ENCODE measurements around the gene CLSTN2. TPM values are rescaled to one million over a fixed set of nuclear protein-coding genes. Genes with fewer than 3 reads are reported as not detected.

Gene CLSTN2
- total RNA-seq, 2 experiments from 2014 or later = not detected

- DNase-seq (no peak), ATAC-seq (no peak)
- POLR2A ChIA-PET = no interaction called here
- Mint-ChIP-seq H3K27ac (no peak overlapping the region), H3K4me3 (no peak overlapping the region), H3K4me1 (ENCODE audit: low read depth) (no peaks in the 10 kb centered on the region), H3K27me3 (ENCODE audit: low read depth) (peaks cover 10% of the 10 kb centered on the region), H3K9me3 (ENCODE audit: insufficient read depth) (no peaks in the 10 kb centered on the region), H3K36me3 (ENCODE audit: low read depth) (no peaks in the 10 kb centered on the region)
- CTCF ChIA-PET = no interaction called here
These were observed 11.0 kb downstream of the CLSTN2 start for GRCh38 chr3:139945942-139946341.

GRCh38 chr3:139948467-139948866, 13.5 kb downstream of the CLSTN2 start:
- Mint-ChIP-seq H3K4me3 (no peak overlapping the region), H3K27ac (no peak overlapping the region), H3K9me3 (ENCODE audit: insufficient read depth) (no peaks in the 10 kb centered on the region), H3K36me3 (ENCODE audit: low read depth) (no peaks in the 10 kb centered on the region), H3K27me3 (ENCODE audit: low read depth) (peaks cover 12% of the 10 kb centered on the region), H3K4me1 (ENCODE audit: low read depth) (no peaks in the 10 kb centered on the region)
- ChIA-PET POLR2A (no interaction called here), CTCF (no interaction called here)
- DNase-seq = no peak
- no peak for ATAC-seq

- ChIA-PET POLR2A (no interaction called here), CTCF (no interaction called here)
- peaks cover 12% of the 10 kb centered on the region for H3K27me3 Mint-ChIP-seq (ENCODE audit: low read depth)
- H3K9me3 Mint-ChIP-seq (ENCODE audit: insufficient read depth) = no peaks in the 10 kb centered on the region
- DNase-seq (no peak), ATAC-seq (no peak)
- no peak overlapping the region for H3K4me3 Mint-ChIP-seq
- H3K27ac Mint-ChIP-seq = no peak overlapping the region
- H3K4me1 Mint-ChIP-seq (ENCODE audit: low read depth) = no peaks in the 10 kb centered on the region
- no peaks in the 10 kb centered on the region for H3K36me3 Mint-ChIP-seq (ENCODE audit: low read depth)
These were observed 13.9 kb downstream of the CLSTN2 start for GRCh38 chr3:139948898-139949297.

GRCh38 chr3:139953131-139953910, 18.3 kb downstream of the CLSTN2 start:
- DNase-seq (no peak), ATAC-seq (no peak)
- Mint-ChIP-seq H3K4me1 (ENCODE audit: low read depth) (no peaks in the 10 kb centered on the region), H3K4me3 (no peak overlapping the region), H3K27ac (no peak overlapping the region), H3K36me3 (ENCODE audit: low read depth) (no peaks in the 10 kb centered on the region), H3K27me3 (ENCODE audit: low read depth) (peaks cover 2% of the 10 kb centered on the region), H3K9me3 (ENCODE audit: insufficient read depth) (no peaks in the 10 kb centered on the region)
- ChIA-PET POLR2A (no interaction called here), CTCF (no interaction called here)

GRCh38 chr3:139954146-139954860, 19.3 kb downstream of the CLSTN2 start:
- no peaks in the 10 kb centered on the region for H3K36me3 Mint-ChIP-seq (ENCODE audit: low read depth)
- POLR2A ChIA-PET = no interaction called here
- ATAC-seq (no peak), DNase-seq (no peak)
- no peak overlapping the region for H3K27ac Mint-ChIP-seq
- CTCF ChIA-PET = no interaction called here
- H3K27me3 Mint-ChIP-seq (ENCODE audit: low read depth) = peaks cover 2% of the 10 kb centered on the region
- H3K9me3 Mint-ChIP-seq (ENCODE audit: insufficient read depth) = no peaks in the 10 kb centered on the region
- no peaks in the 10 kb centered on the region for H3K4me1 Mint-ChIP-seq (ENCODE audit: low read depth)
- no peak overlapping the region for H3K4me3 Mint-ChIP-seq

- no peaks in the 10 kb centered on the region for H3K36me3 Mint-ChIP-seq (ENCODE audit: low read depth)
- no peak overlapping the region for H3K4me3 Mint-ChIP-seq
- no peak overlapping the region for H3K27ac Mint-ChIP-seq
- ATAC-seq (no peak), DNase-seq (no peak)
- no peaks in the 10 kb centered on the region for H3K4me1 Mint-ChIP-seq (ENCODE audit: low read depth)
- H3K27me3 Mint-ChIP-seq (ENCODE audit: low read depth) = peaks cover 5% of the 10 kb centered on the region
- POLR2A ChIA-PET = no interaction called here
- H3K9me3 Mint-ChIP-seq (ENCODE audit: insufficient read depth) = no peaks in the 10 kb centered on the region
- CTCF ChIA-PET = no interaction called here
These were observed 22.9 kb downstream of the CLSTN2 start for GRCh38 chr3:139957844-139958243.

GRCh38 chr3:139969386-139969785, 34.4 kb downstream of the CLSTN2 start:
- ATAC-seq (no peak), DNase-seq (no peak)
- ChIA-PET CTCF (no interaction called here), POLR2A (no interaction called here)
- Mint-ChIP-seq H3K4me1 (ENCODE audit: low read depth) (no peaks in the 10 kb centered on the region), H3K36me3 (ENCODE audit: low read depth) (no peaks in the 10 kb centered on the region), H3K9me3 (ENCODE audit: insufficient read depth) (no peaks in the 10 kb centered on the region), H3K27me3 (ENCODE audit: low read depth) (no peaks in the 10 kb centered on the region), H3K4me3 (no peak overlapping the region), H3K27ac (no peak overlapping the region)

GRCh38 chr3:139970526-139970925, 35.5 kb downstream of the CLSTN2 start:
- no peaks in the 10 kb centered on the region for H3K36me3 Mint-ChIP-seq (ENCODE audit: low read depth)
- ATAC-seq (no peak), DNase-seq (no peak)
- ChIA-PET POLR2A (no interaction called here), CTCF (no interaction called here)
- no peaks in the 10 kb centered on the region for H3K27me3 Mint-ChIP-seq (ENCODE audit: low read depth)
- H3K9me3 Mint-ChIP-seq (ENCODE audit: insufficient read depth) = no peaks in the 10 kb centered on the region
- H3K4me1 Mint-ChIP-seq (ENCODE audit: low read depth) = no peaks in the 10 kb centered on the region
- H3K4me3 Mint-ChIP-seq = no peak overlapping the region
- H3K27ac Mint-ChIP-seq = no peak overlapping the region

- POLR2A ChIA-PET = no interaction called here
- CTCF ChIA-PET = no interaction called here
- no peak for DNase-seq
These were observed 39.9 kb downstream of the CLSTN2 start for GRCh38 chr3:139974809-139975425.

GRCh38 chr3:139975594-139976365, 40.8 kb downstream of the CLSTN2 start:
- Mint-ChIP-seq H3K27me3 (ENCODE audit: low read depth) (no peaks in the 10 kb centered on the region), H3K4me3 (no peak overlapping the region), H3K4me1 (ENCODE audit: low read depth) (no peaks in the 10 kb centered on the region), H3K27ac (no peak overlapping the region), H3K36me3 (ENCODE audit: low read depth) (no peaks in the 10 kb centered on the region), H3K9me3 (ENCODE audit: insufficient read depth) (no peaks in the 10 kb centered on the region)
- DNase-seq (no peak), ATAC-seq (no peak)
- ChIA-PET CTCF (no interaction called here), POLR2A (no interaction called here)

More at GRCh38 chr3:139974809-139975425, 39.9 kb downstream of the CLSTN2 start:
- no peaks in the 10 kb centered on the region for H3K4me1 Mint-ChIP-seq (ENCODE audit: low read depth)
- H3K4me3 Mint-ChIP-seq = no peak overlapping the region
- no peaks in the 10 kb centered on the region for H3K9me3 Mint-ChIP-seq (ENCODE audit: insufficient read depth)
- no peaks in the 10 kb centered on the region for H3K27me3 Mint-ChIP-seq (ENCODE audit: low read depth)
- H3K36me3 Mint-ChIP-seq (ENCODE audit: low read depth) = no peaks in the 10 kb centered on the region
- H3K27ac Mint-ChIP-seq = no peak overlapping the region
- ATAC-seq = no peak

- no peak for DNase-seq
- ChIA-PET CTCF (no interaction called here), POLR2A (no interaction called here)
- no peaks in the 10 kb centered on the region for H3K9me3 Mint-ChIP-seq (ENCODE audit: insufficient read depth)
- ATAC-seq = no peak
- no peaks in the 10 kb centered on the region for H3K36me3 Mint-ChIP-seq (ENCODE audit: low read depth)
- no peak overlapping the region for H3K27ac Mint-ChIP-seq
- no peaks in the 10 kb centered on the region for H3K27me3 Mint-ChIP-seq (ENCODE audit: low read depth)
- no peak overlapping the region for H3K4me3 Mint-ChIP-seq
- no peaks in the 10 kb centered on the region for H3K4me1 Mint-ChIP-seq (ENCODE audit: low read depth)
These were observed 44.0 kb downstream of the CLSTN2 start for GRCh38 chr3:139978966-139979365.

- no peak for DNase-seq
- Mint-ChIP-seq H3K9me3 (ENCODE audit: insufficient read depth) (no peaks in the 10 kb centered on the region), H3K4me1 (ENCODE audit: low read depth) (no peaks in the 10 kb centered on the region), H3K27ac (no peak overlapping the region), H3K27me3 (ENCODE audit: low read depth) (no peaks in the 10 kb centered on the region), H3K4me3 (no peak overlapping the region), H3K36me3 (ENCODE audit: low read depth) (no peaks in the 10 kb centered on the region)
- ChIA-PET POLR2A (no interaction called here), CTCF (no interaction called here)
- ATAC-seq = no peak
These were observed 45.0 kb downstream of the CLSTN2 start for GRCh38 chr3:139979991-139980390.

Measured in activated CD8-positive, alpha-beta T cell treated with anti-CD3 and anti-CD28 coated beads, Interleukin-2, amount 10 ng/mL, durations not matched to agents 7 days and 5 days (primary cell).